SK-N-SH (cell line): ENCODE measurements around the gene TRPV5.

Experiments used
- CHD2 ChIP-seq: fragments of 150-350 bp; IDR thresholded peaks from 2 replicates; pipeline ENCODE4 v1.6.1; 2018; ENCODE audit warnings: low read length; ENCODE audit not compliant: partially characterized antibody
- ELF1 ChIP-seq: IDR thresholded peaks from 2 replicates; pipeline ENCODE4 v1.4.0; 2012
- JUND ChIP-seq: IDR thresholded peaks from 2 replicates; pipeline ENCODE4 v1.4.0; 2012
- MXI1 ChIP-seq: IDR thresholded peaks from 2 replicates; pipeline ENCODE4 v1.6.1; 2012; ENCODE audit warnings: mild to moderate bottlenecking, low read depth, low read length, improper control_type of control experiment
- POLR2AphosphoS5 ChIP-seq: IDR thresholded peaks from 2 replicates; pipeline ENCODE4 v1.6.1; 2012; ENCODE audit warnings: low read depth, low read length
- RCOR1 ChIP-seq: fragments of 150-350 bp; IDR thresholded peaks from 2 replicates; pipeline ENCODE4 v1.6.1; 2017; ENCODE audit warnings: antibody characterized with exemption, low read length
- RFX5 ChIP-seq: IDR thresholded peaks from 2 replicates; pipeline ENCODE4 v1.6.1; 2012; ENCODE audit warnings: mild to moderate bottlenecking, improper control_type of control experiment, low read length
- TF ChIP-seq, protein P1 (sequence below): fragments of 200-600 bp; sonication (generic); IDR thresholded peaks from 2 replicates; pipeline ENCODE4 v1.6.1; 2017; ENCODE audit warnings: antibody characterized with exemption, mild to moderate bottlenecking, moderate library complexity

DNA sequence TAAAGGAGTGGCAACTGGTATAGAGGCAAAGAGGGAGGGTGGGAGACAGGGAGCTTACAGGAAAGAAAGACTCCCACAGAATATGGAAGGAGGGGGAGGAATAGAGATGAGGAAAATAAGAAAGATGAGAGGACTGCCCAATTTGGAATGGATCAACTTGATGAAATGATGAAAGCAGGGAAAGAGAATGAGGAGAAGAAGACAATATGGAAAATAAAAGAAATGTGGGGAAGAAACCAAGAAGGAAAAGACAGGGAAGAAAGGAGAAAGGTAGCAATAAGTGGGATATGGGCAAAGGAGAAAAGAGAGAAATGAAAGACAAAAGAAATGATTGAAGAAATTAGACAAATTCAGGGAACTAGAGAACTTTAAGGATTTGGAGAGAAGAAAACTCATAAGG lies 25.7 kb upstream of the TRPV5 start:
- TF ChIP-seq, protein P1, sequence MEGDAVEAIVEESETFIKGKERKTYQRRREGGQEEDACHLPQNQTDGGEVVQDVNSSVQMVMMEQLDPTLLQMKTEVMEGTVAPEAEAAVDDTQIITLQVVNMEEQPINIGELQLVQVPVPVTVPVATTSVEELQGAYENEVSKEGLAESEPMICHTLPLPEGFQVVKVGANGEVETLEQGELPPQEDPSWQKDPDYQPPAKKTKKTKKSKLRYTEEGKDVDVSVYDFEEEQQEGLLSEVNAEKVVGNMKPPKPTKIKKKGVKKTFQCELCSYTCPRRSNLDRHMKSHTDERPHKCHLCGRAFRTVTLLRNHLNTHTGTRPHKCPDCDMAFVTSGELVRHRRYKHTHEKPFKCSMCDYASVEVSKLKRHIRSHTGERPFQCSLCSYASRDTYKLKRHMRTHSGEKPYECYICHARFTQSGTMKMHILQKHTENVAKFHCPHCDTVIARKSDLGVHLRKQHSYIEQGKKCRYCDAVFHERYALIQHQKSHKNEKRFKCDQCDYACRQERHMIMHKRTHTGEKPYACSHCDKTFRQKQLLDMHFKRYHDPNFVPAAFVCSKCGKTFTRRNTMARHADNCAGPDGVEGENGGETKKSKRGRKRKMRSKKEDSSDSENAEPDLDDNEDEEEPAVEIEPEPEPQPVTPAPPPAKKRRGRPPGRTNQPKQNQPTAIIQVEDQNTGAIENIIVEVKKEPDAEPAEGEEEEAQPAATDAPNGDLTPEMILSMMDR = no peak
- TF ChIP-seq RCOR1 (no peak), POLR2AphosphoS5 (no peak), CHD2 (no peak), RFX5 (no peak), MXI1 (no peak), JUND (no peak), ELF1 (no peak)
